HCT116 (cell line): ENCODE results near the gene TMEM168.

ENCODE experiments used
- ATF3 ChIP-seq: IDR thresholded peaks from 2 replicates; pipeline ENCODE4 v1.6.1; 2012
- CTCF ChIP-seq, 3 experiments: fragments of 200-600 bp in 1 of 3; sonication (generic) in 1 of 3; IDR thresholded peaks in 2 of 3; conservative IDR thresholded peaks in 1 of 3; 2 replicates each; pipeline ENCODE4 v1.5.1; 2012 to 2017; ENCODE audit warnings: low read depth in 2 of 3, low read length in 2 of 3, antibody characterized with exemption in 1 of 3, borderline replicate concordance in 1 of 3, control low read depth in 1 of 3, mild to moderate bottlenecking in 1 of 3, mixed read lengths in 1 of 3, mixed run types in 1 of 3, moderate library complexity in 1 of 3; ENCODE audit not compliant: insufficient read depth in 1 of 3
- EGR1 ChIP-seq: IDR thresholded peaks from 2 replicates; pipeline ENCODE4 v1.6.1; 2012; ENCODE audit warnings: low read depth
- JUND ChIP-seq: IDR thresholded peaks from 2 replicates; pipeline ENCODE4 v1.6.1; 2012
- MAX ChIP-seq: IDR thresholded peaks from 2 replicates; pipeline ENCODE4 v1.6.1; 2012
- POLR2A ChIP-seq: IDR thresholded peaks from 2 replicates; pipeline ENCODE4 v1.7.0; 2011; ENCODE audit warnings: borderline replicate concordance; ENCODE audit not compliant: insufficient read depth, insufficient read length; ENCODE audit errors: extremely low read depth
- POLR2AphosphoS5 ChIP-seq: IDR thresholded peaks from 2 replicates; pipeline ENCODE4 v1.6.1; 2011; ENCODE audit warnings: mild to moderate bottlenecking, low read depth, low read length, moderate library complexity
- SIN3A ChIP-seq: IDR thresholded peaks from 2 replicates; pipeline ENCODE4 v1.6.1; 2012; ENCODE audit warnings: low read depth
- SP1 ChIP-seq: IDR thresholded peaks from 2 replicates; pipeline ENCODE4 v1.6.1; 2012; ENCODE audit warnings: low read depth
- YY1 ChIP-seq: IDR thresholded peaks from 2 replicates; pipeline ENCODE4 v1.6.1; 2011; ENCODE audit warnings: low read length, low read depth, moderate library complexity, mild to moderate bottlenecking; ENCODE audit not compliant: insufficient replicate concordance; ENCODE audit errors: extremely low read depth
- ZNF274 ChIP-seq: fragments of 200-500 bp; sonication (Bioruptor generic); IDR thresholded peaks from 2 replicates; pipeline ENCODE4 v1.6.1; 2014; ENCODE audit warnings: mild to moderate bottlenecking, low read depth, low read length, inconsistent platforms
- TF ChIP-seq, protein P1 (sequence below): IDR thresholded peaks from 2 replicates; pipeline ENCODE4 v1.6.1; 2012; ENCODE audit warnings: low read depth

GRCh38 chr7:112757337-112757736 lies 32.9 kb downstream of the TMEM168 start:
- TF ChIP-seq MAX (no peak), YY1 (no peak), POLR2A (no peak), POLR2AphosphoS5 (no peak), CTCF (IDR thresholded peaks at IDR 0.05 in 2 of 3, conservative IDR thresholded peaks at IDR 0.05 in 1 of 3; ENCODE audit: borderline replicate concordance in 1 of 3, insufficient read depth in 1 of 3, low read depth in 2 of 3, low read length in 2 of 3) (no peak), JUND (no peak), EGR1 (no peak), ATF3 (no peak), SIN3A (no peak), SP1 (no peak), ZNF274 (no peak)
- TF ChIP-seq, protein P1, sequence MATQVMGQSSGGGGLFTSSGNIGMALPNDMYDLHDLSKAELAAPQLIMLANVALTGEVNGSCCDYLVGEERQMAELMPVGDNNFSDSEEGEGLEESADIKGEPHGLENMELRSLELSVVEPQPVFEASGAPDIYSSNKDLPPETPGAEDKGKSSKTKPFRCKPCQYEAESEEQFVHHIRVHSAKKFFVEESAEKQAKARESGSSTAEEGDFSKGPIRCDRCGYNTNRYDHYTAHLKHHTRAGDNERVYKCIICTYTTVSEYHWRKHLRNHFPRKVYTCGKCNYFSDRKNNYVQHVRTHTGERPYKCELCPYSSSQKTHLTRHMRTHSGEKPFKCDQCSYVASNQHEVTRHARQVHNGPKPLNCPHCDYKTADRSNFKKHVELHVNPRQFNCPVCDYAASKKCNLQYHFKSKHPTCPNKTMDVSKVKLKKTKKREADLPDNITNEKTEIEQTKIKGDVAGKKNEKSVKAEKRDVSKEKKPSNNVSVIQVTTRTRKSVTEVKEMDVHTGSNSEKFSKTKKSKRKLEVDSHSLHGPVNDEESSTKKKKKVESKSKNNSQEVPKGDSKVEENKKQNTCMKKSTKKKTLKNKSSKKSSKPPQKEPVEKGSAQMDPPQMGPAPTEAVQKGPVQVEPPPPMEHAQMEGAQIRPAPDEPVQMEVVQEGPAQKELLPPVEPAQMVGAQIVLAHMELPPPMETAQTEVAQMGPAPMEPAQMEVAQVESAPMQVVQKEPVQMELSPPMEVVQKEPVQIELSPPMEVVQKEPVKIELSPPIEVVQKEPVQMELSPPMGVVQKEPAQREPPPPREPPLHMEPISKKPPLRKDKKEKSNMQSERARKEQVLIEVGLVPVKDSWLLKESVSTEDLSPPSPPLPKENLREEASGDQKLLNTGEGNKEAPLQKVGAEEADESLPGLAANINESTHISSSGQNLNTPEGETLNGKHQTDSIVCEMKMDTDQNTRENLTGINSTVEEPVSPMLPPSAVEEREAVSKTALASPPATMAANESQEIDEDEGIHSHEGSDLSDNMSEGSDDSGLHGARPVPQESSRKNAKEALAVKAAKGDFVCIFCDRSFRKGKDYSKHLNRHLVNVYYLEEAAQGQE: no peak
